ENCODE results near the gene SYCE1. TPM values are rescaled to one million over a fixed set of nuclear protein-coding genes. Genes with fewer than 3 reads are reported as not detected.

The SYCE1 gene
- polyA plus RNA-seq, 1 donor (not counting 4 experiments of a cell fraction or from before 2014, with no cell fraction given), result not detected

DNA sequence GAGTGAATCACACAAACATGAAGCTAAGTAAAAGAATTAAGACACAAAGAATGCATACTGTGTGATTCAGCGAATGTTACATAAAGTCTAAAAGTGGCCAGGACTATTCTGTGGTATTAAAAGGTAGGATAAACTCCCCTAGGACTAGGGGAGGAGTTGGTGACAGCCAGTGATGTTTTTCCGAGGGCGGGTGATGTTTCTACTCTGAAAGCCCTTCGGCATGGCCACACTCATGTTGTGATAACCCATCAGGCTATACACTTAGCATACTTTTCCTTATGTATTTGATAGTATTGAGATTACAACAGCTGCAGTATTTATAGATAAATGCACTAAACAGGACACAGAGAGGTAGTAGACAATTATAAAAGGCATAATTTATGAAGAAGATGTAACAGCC is 54.0 kb downstream of the SYCE1 start:
- no peak overlapping the region for H3K9ac ChIP-seq (ENCODE audit: control insufficient read depth, extremely low read depth, insufficient read depth, low read length)
- no peak for DNase-seq (ENCODE audit: low read depth, low spot score)
- no peak for FAIRE-seq
- H3K4me3 ChIP-seq (ENCODE audit: control insufficient read depth in 2 of 3, extremely low read depth in 1 of 3, insufficient read depth in 2 of 3, low read depth in 1 of 3, low read length in 3 of 3), result no peak overlapping the region
- no peaks in the 10 kb centered on the region for H4K20me1 ChIP-seq (ENCODE audit: control insufficient read depth, extremely low read depth, insufficient read depth, low read length)
- H2AFZ ChIP-seq (ENCODE audit: control insufficient read depth, low read length), result no peak overlapping the region
- H3K4me2 ChIP-seq (ENCODE audit: control insufficient read depth, extremely low read depth, insufficient read depth, low read depth, low read length), result no peak overlapping the region
- H3K27me3 ChIP-seq (ENCODE audit: control insufficient read depth, extremely low read depth, insufficient read depth, low read length), result no peaks in the 10 kb centered on the region
- H3K27ac ChIP-seq (ENCODE audit: control insufficient read depth, insufficient read depth, low read length), result no peak overlapping the region
- no peaks in the 10 kb centered on the region for H3K9me3 ChIP-seq (ENCODE audit: control insufficient read depth, low read depth, low read length)
- no peaks in the 10 kb centered on the region for H3K9me1 ChIP-seq (ENCODE audit: control insufficient read depth, extremely low read depth, insufficient read depth, low read length)
- dilution Hi-C loops (cut with MboI; ENCODE audit: extremely low pct_ligation_motif_present, low sequenced_read_pairs), result no loop called here
- H3K79me2 ChIP-seq (ENCODE audit: control insufficient read depth, insufficient read depth, low read length), result no peaks in the 10 kb centered on the region
- H3K4me1 ChIP-seq (ENCODE audit: control insufficient read depth, extremely low read depth, insufficient read depth, low read length), result no peaks in the 10 kb centered on the region
- no peaks in the 10 kb centered on the region for H3K36me3 ChIP-seq (ENCODE audit: control insufficient read depth in 2 of 2, extremely low read depth in 1 of 2, insufficient read depth in 2 of 2, low read length in 2 of 2)
- TF ChIP-seq EZH2 (IDR thresholded peaks at IDR 0.05; ENCODE audit: low read length), result no peak
- TF ChIP-seq, protein P1, sequence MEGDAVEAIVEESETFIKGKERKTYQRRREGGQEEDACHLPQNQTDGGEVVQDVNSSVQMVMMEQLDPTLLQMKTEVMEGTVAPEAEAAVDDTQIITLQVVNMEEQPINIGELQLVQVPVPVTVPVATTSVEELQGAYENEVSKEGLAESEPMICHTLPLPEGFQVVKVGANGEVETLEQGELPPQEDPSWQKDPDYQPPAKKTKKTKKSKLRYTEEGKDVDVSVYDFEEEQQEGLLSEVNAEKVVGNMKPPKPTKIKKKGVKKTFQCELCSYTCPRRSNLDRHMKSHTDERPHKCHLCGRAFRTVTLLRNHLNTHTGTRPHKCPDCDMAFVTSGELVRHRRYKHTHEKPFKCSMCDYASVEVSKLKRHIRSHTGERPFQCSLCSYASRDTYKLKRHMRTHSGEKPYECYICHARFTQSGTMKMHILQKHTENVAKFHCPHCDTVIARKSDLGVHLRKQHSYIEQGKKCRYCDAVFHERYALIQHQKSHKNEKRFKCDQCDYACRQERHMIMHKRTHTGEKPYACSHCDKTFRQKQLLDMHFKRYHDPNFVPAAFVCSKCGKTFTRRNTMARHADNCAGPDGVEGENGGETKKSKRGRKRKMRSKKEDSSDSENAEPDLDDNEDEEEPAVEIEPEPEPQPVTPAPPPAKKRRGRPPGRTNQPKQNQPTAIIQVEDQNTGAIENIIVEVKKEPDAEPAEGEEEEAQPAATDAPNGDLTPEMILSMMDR (optimal IDR thresholded peaks at IDR 0.05 in 1 of 3, IDR thresholded peaks at IDR 0.05 in 1 of 3, conservative IDR thresholded peaks at IDR 0.05 in 1 of 3; ENCODE audit: extremely low read depth in 1 of 3, insufficient read depth in 2 of 3, low read length in 3 of 3), result no peak

- Histone ChIP-seq H3K79me2 (ENCODE audit: control insufficient read depth, insufficient read depth, low read length) (no peaks in the 10 kb centered on the region), H3K9me3 (ENCODE audit: control insufficient read depth, low read depth, low read length) (no peaks in the 10 kb centered on the region), H3K9me1 (ENCODE audit: control insufficient read depth, extremely low read depth, insufficient read depth, low read length) (no peaks in the 10 kb centered on the region), H4K20me1 (ENCODE audit: control insufficient read depth, extremely low read depth, insufficient read depth, low read length) (no peaks in the 10 kb centered on the region), H3K4me1 (ENCODE audit: control insufficient read depth, extremely low read depth, insufficient read depth, low read length) (no peaks in the 10 kb centered on the region), H2AFZ (ENCODE audit: control insufficient read depth, low read length) (no peak overlapping the region), H3K9ac (ENCODE audit: control insufficient read depth, extremely low read depth, insufficient read depth, low read length) (no peak overlapping the region), H3K27me3 (ENCODE audit: control insufficient read depth, extremely low read depth, insufficient read depth, low read length) (no peaks in the 10 kb centered on the region), H3K4me3 (ENCODE audit: control insufficient read depth in 2 of 3, extremely low read depth in 1 of 3, insufficient read depth in 2 of 3, low read depth in 1 of 3, low read length in 3 of 3) (no peak overlapping the region), H3K4me2 (ENCODE audit: control insufficient read depth, extremely low read depth, insufficient read depth, low read depth, low read length) (no peak overlapping the region), H3K36me3 (ENCODE audit: control insufficient read depth in 2 of 2, extremely low read depth in 1 of 2, insufficient read depth in 2 of 2, low read length in 2 of 2) (no peaks in the 10 kb centered on the region), H3K27ac (ENCODE audit: control insufficient read depth, insufficient read depth, low read length) (no peak overlapping the region)
- TF ChIP-seq, protein P1 (optimal IDR thresholded peaks at IDR 0.05 in 1 of 3, IDR thresholded peaks at IDR 0.05 in 1 of 3, conservative IDR thresholded peaks at IDR 0.05 in 1 of 3; ENCODE audit: extremely low read depth in 1 of 3, insufficient read depth in 2 of 3, low read length in 3 of 3), result no peak
- no peak for TF ChIP-seq EZH2 (IDR thresholded peaks at IDR 0.05; ENCODE audit: low read length)
- dilution Hi-C loops (cut with MboI; ENCODE audit: extremely low pct_ligation_motif_present, low sequenced_read_pairs), result no loop called here
- DNase-seq (ENCODE audit: low read depth, low spot score) (no peak), FAIRE-seq (no peak)
These were observed 55.7 kb downstream of the SYCE1 start for GRCh38 chr10:133509700-133510099.

Other genes starting within 250 kb of the SYCE1 start
- not detected in 3 replicates for gene CALY, start 228.7 kb downstream of the SYCE1 start, polyA plus RNA-seq
- gene PRAP1, start 218.2 kb downstream of the SYCE1 start, polyA plus RNA-seq, result not detected in 3 replicates
- gene FUOM, start 207.6 kb downstream of the SYCE1 start, polyA plus RNA-seq, result 11.3 to 15.5 TPM (median 14.2 TPM) in 3 replicates
- gene ECHS1, start 192.2 kb downstream of the SYCE1 start, polyA plus RNA-seq, result 18.1 to 73.9 TPM (median 27.1 TPM) in 3 replicates
- gene PAOX, start 186.3 kb downstream of the SYCE1 start, polyA plus RNA-seq, result 2.5 to 2.8 TPM (median 2.6 TPM) in 3 replicates
- gene MTG1, start 171.4 kb downstream of the SYCE1 start, polyA plus RNA-seq, result 30.8 to 36.9 TPM (median 31.6 TPM) in 3 replicates
- gene SPRN, start 141.0 kb downstream of the SYCE1 start, polyA plus RNA-seq, result 0.01 to 0.04 TPM (median 0.02 TPM) in 3 replicates
- gene SCART1, start 111.6 kb downstream of the SYCE1 start, polyA plus RNA-seq, result 0.58 to 0.75 TPM (median 0.70 TPM) in 3 replicates
- 0.73 to 0.77 TPM (median 0.77 TPM) in 3 replicates for gene CYP2E1, start 38.2 kb downstream of the SYCE1 start, polyA plus RNA-seq
- gene FRG2B, start 61.2 kb upstream of the SYCE1 start, polyA plus RNA-seq, result not detected in 3 replicates